H1 (cell line): ENCODE results near the gene RASAL1.

Experiments
- BRCA1 ChIP-seq: IDR thresholded peaks from 2 replicates; pipeline ENCODE4 v1.6.1; 2012; ENCODE audit warnings: low read depth, low read length, improper control_type of control experiment
- CEBPB ChIP-seq: IDR thresholded peaks from 2 replicates; pipeline ENCODE4 v1.6.1; 2012; ENCODE audit warnings: low read depth, low read length
- CHD1 ChIP-seq: IDR thresholded peaks from 2 replicates; pipeline ENCODE4 v1.6.1; 2012; ENCODE audit warnings: low read depth, low read length, improper control_type of control experiment
- CHD2 ChIP-seq: IDR thresholded peaks from 2 replicates; pipeline ENCODE4 v1.6.1; 2012; ENCODE audit warnings: low read length, improper control_type of control experiment
- EZH2 ChIP-seq: fragments of 200-600 bp; sonication (generic); IDR thresholded peaks from 2 replicates; pipeline ENCODE4 v1.7.1; 2012; ENCODE audit warnings: low read depth, mild to moderate bottlenecking, moderate library complexity, low read length, inconsistent platforms; ENCODE audit not compliant: severe bottlenecking
- GTF2F1 ChIP-seq: IDR thresholded peaks from 2 replicates; pipeline ENCODE4 v1.6.1; 2012; ENCODE audit warnings: low read depth, low read length, improper control_type of control experiment, borderline replicate concordance
- JUND ChIP-seq: IDR thresholded peaks from 2 replicates; pipeline ENCODE4 v1.6.1; 2011; ENCODE audit warnings: mild to moderate bottlenecking, improper control_type of control experiment, low read length
- POLR2A ChIP-seq, 2 experiments: IDR thresholded peaks; 1 replicate in 1 of 2; 2 replicates in 1 of 2; pipeline ENCODE4 v1.6.1; 2011; ENCODE audit warnings: low read depth in 2 of 2, low read length in 2 of 2, mild to moderate bottlenecking in 2 of 2; ENCODE audit errors: control extremely low read depth in 1 of 2
- RXRA ChIP-seq: IDR thresholded peaks from 2 replicates; pipeline ENCODE4 v1.6.1; 2011; ENCODE audit warnings: low read depth, mild to moderate bottlenecking, low read length, moderate library complexity; ENCODE audit not compliant: insufficient read depth
- TBP ChIP-seq: IDR thresholded peaks from 2 replicates; pipeline ENCODE4 v1.6.1; 2011; ENCODE audit warnings: low read depth, low read length, improper control_type of control experiment
- TCF12 ChIP-seq: IDR thresholded peaks from 2 replicates; pipeline ENCODE4 v1.6.1; 2011; ENCODE audit warnings: low read depth, mild to moderate bottlenecking, low read length
- TEAD4 ChIP-seq: IDR thresholded peaks from 2 replicates; pipeline ENCODE4 v1.6.1; 2012; ENCODE audit warnings: low read depth, low read length, inconsistent platforms, mixed read lengths
- YY1 ChIP-seq: IDR thresholded peaks from 2 replicates; pipeline ENCODE4 v1.6.1; 2011; ENCODE audit warnings: low read depth, mild to moderate bottlenecking, low read length
- TF ChIP-seq, protein P1 (sequence below), 3 experiments: IDR thresholded peaks; 1 replicate in 2 of 3; 2 replicates in 1 of 3; pipeline versions ENCODE4 v1.5.1 to v1.6.1; 2011; ENCODE audit warnings: low read length in 3 of 3, mild to moderate bottlenecking in 3 of 3, inconsistent platforms in 2 of 3, low read depth in 1 of 3, moderate library complexity in 1 of 3; ENCODE audit not compliant: insufficient read depth in 1 of 3; ENCODE audit errors: control extremely low read depth in 1 of 3

DNA sequence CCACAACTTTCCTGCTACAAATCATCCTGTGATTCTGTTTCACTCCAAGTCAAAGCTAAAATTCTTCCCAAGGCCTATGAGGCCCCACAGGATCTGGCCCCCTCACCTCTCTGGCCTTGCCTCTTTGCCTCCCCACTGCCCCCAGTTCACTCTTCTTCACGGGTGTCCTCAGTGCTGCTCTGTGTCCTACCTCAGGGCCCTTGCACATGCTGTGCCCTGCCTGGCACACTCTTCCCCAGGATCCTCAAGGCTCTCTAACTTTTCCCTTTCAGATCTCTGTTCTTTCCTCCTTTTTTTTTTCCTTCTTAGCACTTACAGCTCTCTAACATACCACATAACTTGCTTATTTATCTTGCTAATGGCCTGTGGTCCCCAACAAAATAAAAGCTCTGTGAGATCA, 29.2 kb downstream of the RASAL1 start:
- TF ChIP-seq GTF2F1 (no peak), TBP (no peak), TCF12 (no peak), EZH2 (no peak), JUND (no peak), CHD1 (no peak), RXRA (no peak), YY1 (no peak), TEAD4 (no peak), BRCA1 (no peak), POLR2A (IDR thresholded peaks at IDR 0.05; ENCODE audit: control extremely low read depth in 1 of 2, low read depth in 2 of 2, low read length in 2 of 2) (no peak), CHD2 (no peak), CEBPB (no peak)
- TF ChIP-seq, protein P1, sequence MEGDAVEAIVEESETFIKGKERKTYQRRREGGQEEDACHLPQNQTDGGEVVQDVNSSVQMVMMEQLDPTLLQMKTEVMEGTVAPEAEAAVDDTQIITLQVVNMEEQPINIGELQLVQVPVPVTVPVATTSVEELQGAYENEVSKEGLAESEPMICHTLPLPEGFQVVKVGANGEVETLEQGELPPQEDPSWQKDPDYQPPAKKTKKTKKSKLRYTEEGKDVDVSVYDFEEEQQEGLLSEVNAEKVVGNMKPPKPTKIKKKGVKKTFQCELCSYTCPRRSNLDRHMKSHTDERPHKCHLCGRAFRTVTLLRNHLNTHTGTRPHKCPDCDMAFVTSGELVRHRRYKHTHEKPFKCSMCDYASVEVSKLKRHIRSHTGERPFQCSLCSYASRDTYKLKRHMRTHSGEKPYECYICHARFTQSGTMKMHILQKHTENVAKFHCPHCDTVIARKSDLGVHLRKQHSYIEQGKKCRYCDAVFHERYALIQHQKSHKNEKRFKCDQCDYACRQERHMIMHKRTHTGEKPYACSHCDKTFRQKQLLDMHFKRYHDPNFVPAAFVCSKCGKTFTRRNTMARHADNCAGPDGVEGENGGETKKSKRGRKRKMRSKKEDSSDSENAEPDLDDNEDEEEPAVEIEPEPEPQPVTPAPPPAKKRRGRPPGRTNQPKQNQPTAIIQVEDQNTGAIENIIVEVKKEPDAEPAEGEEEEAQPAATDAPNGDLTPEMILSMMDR (IDR thresholded peaks at IDR 0.05; ENCODE audit: control extremely low read depth in 1 of 3, insufficient read depth in 1 of 3, low read depth in 1 of 3, low read length in 3 of 3), result no peak
